CD4-positive, alpha-beta T cell (primary cell): Measurements from ENCODE around the gene SEPTIN7. TPM values are rescaled to one million over a fixed set of nuclear protein-coding genes. Genes with fewer than 3 reads are reported as not detected.

Source experiments
- ATAC-seq: fragments of 200-7000 bp; cut with Tn5 transposase; one replicate; pipeline ENCODE4 v1.10.0; 2022; ENCODE audit warnings: mild to moderate bottlenecking; ENCODE audit not compliant: poor library complexity
- CTCF ChIA-PET: fragments of 350-600 bp; sonication (Branson Sonifier 250); formaldehyde crosslinking; loops from one replicate; lab custom pipeline; 2021; ENCODE audit warnings: antibody characterized with exemption, inconsistent platforms; lab: Charles Lee
- POLR2A ChIA-PET: fragments of 350-600 bp; sonication (Branson Sonifier 250); formaldehyde crosslinking; loops from one replicate; lab custom pipeline; 2021; ENCODE audit warnings: antibody characterized with exemption, inconsistent platforms; lab: Charles Lee
- DNase-seq, 14 experiments: peaks; one replicate each; pipeline ENCODE4 v3.0.0-alpha.2; 2013 to 2020; ENCODE audit warnings: mixed read lengths in 2 of 14
- H3K27ac ChIP-seq, 2 donors: one replicate each; pipeline versions ENCODE4 v1.5.1 to v1.7.0; 2013; ENCODE audit warnings: low read length in 2 of 2, low read depth in 1 of 2, mild to moderate bottlenecking in 1 of 2
- H3K27me3 ChIP-seq, 2 experiments: 1 replicate in 1 of 2; 2 replicates in 1 of 2; pipeline versions ENCODE4 v1.6.1 to v1.7.0; 2013; ENCODE audit warnings: low read length in 2 of 2, control low read depth in 1 of 2, mild to moderate bottlenecking in 1 of 2, moderate library complexity in 1 of 2; ENCODE audit not compliant: insufficient read depth in 2 of 2, control insufficient read depth in 1 of 2
- H3K36me3 ChIP-seq: one replicate; pipeline ENCODE4 v1.6.1; 2013; ENCODE audit warnings: low read length, control low read depth; ENCODE audit not compliant: insufficient read depth
- H3K4me1 ChIP-seq: one replicate; pipeline ENCODE4 v1.6.1; 2013; ENCODE audit warnings: low read length, control low read depth; ENCODE audit not compliant: insufficient read depth
- H3K4me3 ChIP-seq: one replicate; pipeline ENCODE4 v1.5.1; 2013; ENCODE audit warnings: mild to moderate bottlenecking, low read length, moderate library complexity
- H3K9me3 ChIP-seq, 2 experiments: 1 replicate in 1 of 2; 2 replicates in 1 of 2; pipeline versions ENCODE4 v1.6.1 to v1.7.0; 2013; ENCODE audit warnings: low read length in 2 of 2, mild to moderate bottlenecking in 2 of 2, control low read depth in 1 of 2, moderate library complexity in 1 of 2; ENCODE audit not compliant: control insufficient read depth in 1 of 2, insufficient read depth in 1 of 2
- H3K27ac Mint-ChIP-seq: one replicate; pipeline ENCODE4 v1.8.0; 2020; ENCODE audit warnings: mixed read lengths
- H3K27me3 Mint-ChIP-seq: one replicate; pipeline ENCODE4 v1.8.0; 2021; ENCODE audit warnings: mixed read lengths
- H3K36me3 Mint-ChIP-seq: one replicate; pipeline ENCODE4 v1.8.0; 2021; ENCODE audit warnings: low read depth, mixed read lengths
- H3K4me1 Mint-ChIP-seq: one replicate; pipeline ENCODE4 v1.8.0; 2021; ENCODE audit warnings: low read depth, mixed read lengths
- H3K4me3 Mint-ChIP-seq: one replicate; pipeline ENCODE4 v1.8.0; 2020; ENCODE audit warnings: mild to moderate bottlenecking, mixed read lengths
- H3K9me3 Mint-ChIP-seq: one replicate; pipeline ENCODE4 v1.8.0; 2020; ENCODE audit warnings: mixed read lengths
- CTCF ChIP-seq: fragments of 200-600 bp; IDR thresholded peaks from one replicate; pipeline ENCODE4 v1.8.0; 2022; ENCODE audit warnings: antibody characterized with exemption, mild to moderate bottlenecking
- intact Hi-C, 2 experiments: fragments of 100-400 bp; cut with DNase I in 1 of 2; cut with micrococcal nuclease in 1 of 2; formaldehyde crosslinking; loops; one replicate each; pipeline versions ENCODE4 v1.15.1 to v1.9.0; 2023 to 2025; cut with DNase I, micrococcal nuclease
- total RNA-seq, 174 experiments: library from RNA in 2 of 174; stranded (reverse) in 2 of 174; gene quantifications; one replicate each; pipeline ENCODE4 v1.2.3 and lab custom pipeline; 2021 to 2026

The SEPTIN7 gene
- total RNA-seq, 2 experiments from 2014 or later = 185 to 186 TPM

DNA sequence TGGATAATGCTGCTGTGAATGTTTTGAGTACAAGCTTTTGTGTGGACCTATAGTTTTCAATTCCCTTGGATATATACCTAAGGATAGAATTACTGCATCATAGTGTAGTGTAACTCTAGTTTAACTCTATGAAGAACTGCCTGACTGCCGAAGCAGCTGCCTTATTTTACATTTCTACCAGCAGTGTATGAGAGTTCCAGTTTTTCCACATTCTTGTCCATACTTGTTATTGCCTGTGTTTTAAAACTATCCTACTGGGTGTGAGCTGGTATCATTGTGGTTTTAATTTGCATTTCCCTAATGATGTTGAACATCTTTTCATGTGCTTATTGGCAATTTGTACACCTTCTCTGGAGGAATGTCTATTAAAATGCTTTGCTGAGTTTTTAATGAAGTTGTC, 15.7 kb downstream of the SEPTIN7 start:
- Histone ChIP-seq H3K27ac (no peak overlapping the region), H3K27me3 (no peaks in the 10 kb centered on the region), H3K36me3 (no peaks in the 10 kb centered on the region), H3K4me3 (no peak overlapping the region), H3K9me3 (peaks cover 5 to 12% of the 10 kb centered on the region in 2 experiments), H3K4me1 (peaks cover 4% of the 10 kb centered on the region)
- DNase-seq = no peak
- Mint-ChIP-seq H3K9me3 (peaks cover 17% of the 10 kb centered on the region), H3K36me3 (peaks cover 79% of the 10 kb centered on the region), H3K27ac (no peak overlapping the region), H3K4me3 (no peak overlapping the region), H3K27me3 (no peaks in the 10 kb centered on the region), H3K4me1 (peaks cover 88% of the 10 kb centered on the region)
- no peak for ATAC-seq
- intact Hi-C loops = no loop called here
- POLR2A ChIA-PET = no interaction called here
- CTCF ChIA-PET = no interaction called here
- no peak for TF ChIP-seq CTCF

DNA sequence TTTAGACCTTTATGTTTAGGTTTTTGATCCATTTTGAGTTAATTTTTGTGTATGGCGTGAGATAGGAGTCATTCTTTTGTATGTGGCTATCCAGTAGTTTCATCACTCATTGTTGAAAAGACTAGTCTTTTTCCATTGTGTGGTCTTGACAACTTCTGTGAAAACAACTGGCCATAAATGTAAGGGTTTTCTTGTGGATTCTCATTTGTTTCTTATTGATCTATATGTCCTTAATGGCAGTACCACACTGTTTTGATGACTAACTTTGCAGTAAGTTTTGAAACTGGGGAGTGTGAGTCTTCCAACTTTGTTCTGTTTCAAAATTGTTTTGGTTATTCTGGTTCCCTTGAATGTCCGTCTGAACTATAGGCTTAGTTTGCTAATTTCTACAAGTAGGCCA, 16.3 kb downstream of the SEPTIN7 start:
- POLR2A ChIA-PET = no interaction called here
- TF ChIP-seq CTCF = no peak
- H3K36me3 Mint-ChIP-seq = peaks cover 79% of the 10 kb centered on the region
- no peaks in the 10 kb centered on the region for H3K36me3 ChIP-seq
- ATAC-seq (no peak), DNase-seq (no peak)
- H3K4me3 Mint-ChIP-seq = no peak overlapping the region
- H3K27ac Mint-ChIP-seq = no peak overlapping the region
- intact Hi-C loops = no loop called here
- no peak overlapping the region for H3K4me3 ChIP-seq
- CTCF ChIA-PET = no interaction called here
- peaks cover 4% of the 10 kb centered on the region for H3K4me1 ChIP-seq
- peaks cover 17% of the 10 kb centered on the region for H3K9me3 Mint-ChIP-seq
- peaks cover 84% of the 10 kb centered on the region for H3K4me1 Mint-ChIP-seq
- no peak overlapping the region for H3K27ac ChIP-seq
- peaks cover 10 to 12% of the 10 kb centered on the region in 2 experiments for H3K9me3 ChIP-seq
- H3K27me3 Mint-ChIP-seq = no peaks in the 10 kb centered on the region
- no peaks in the 10 kb centered on the region for H3K27me3 ChIP-seq

- ATAC-seq = no peak
- Histone ChIP-seq H3K27me3 (no peaks in the 10 kb centered on the region), H3K36me3 (no peaks in the 10 kb centered on the region), H3K4me1 (peaks cover 8% of the 10 kb centered on the region), H3K9me3 (peaks cover 12 to 13% of the 10 kb centered on the region in 2 experiments), H3K4me3 (no peak overlapping the region), H3K27ac (no peak overlapping the region)
- Mint-ChIP-seq H3K36me3 (peaks cover 85% of the 10 kb centered on the region), H3K4me1 (peaks cover 76% of the 10 kb centered on the region), H3K27ac (no peak overlapping the region), H3K27me3 (no peaks in the 10 kb centered on the region), H3K9me3 (peaks cover 17% of the 10 kb centered on the region), H3K4me3 (peak overlapping the region; percentile 5)
- no peak for DNase-seq
- POLR2A ChIA-PET = no interaction called here
- TF ChIP-seq CTCF = no peak
- CTCF ChIA-PET = no interaction called here
- intact Hi-C loops = no loop called here
Observed at GRCh38 chr7:35817930-35818329, 17.1 kb downstream of the SEPTIN7 start.
